ENCODE data around the gene IQSEC3.
"Not testable (repeated sequence)": the region's sequence is repeated elsewhere in the genome, so short reads cannot be mapped to it uniquely, and the experiment has no call there.

Gene IQSEC3

DNA sequence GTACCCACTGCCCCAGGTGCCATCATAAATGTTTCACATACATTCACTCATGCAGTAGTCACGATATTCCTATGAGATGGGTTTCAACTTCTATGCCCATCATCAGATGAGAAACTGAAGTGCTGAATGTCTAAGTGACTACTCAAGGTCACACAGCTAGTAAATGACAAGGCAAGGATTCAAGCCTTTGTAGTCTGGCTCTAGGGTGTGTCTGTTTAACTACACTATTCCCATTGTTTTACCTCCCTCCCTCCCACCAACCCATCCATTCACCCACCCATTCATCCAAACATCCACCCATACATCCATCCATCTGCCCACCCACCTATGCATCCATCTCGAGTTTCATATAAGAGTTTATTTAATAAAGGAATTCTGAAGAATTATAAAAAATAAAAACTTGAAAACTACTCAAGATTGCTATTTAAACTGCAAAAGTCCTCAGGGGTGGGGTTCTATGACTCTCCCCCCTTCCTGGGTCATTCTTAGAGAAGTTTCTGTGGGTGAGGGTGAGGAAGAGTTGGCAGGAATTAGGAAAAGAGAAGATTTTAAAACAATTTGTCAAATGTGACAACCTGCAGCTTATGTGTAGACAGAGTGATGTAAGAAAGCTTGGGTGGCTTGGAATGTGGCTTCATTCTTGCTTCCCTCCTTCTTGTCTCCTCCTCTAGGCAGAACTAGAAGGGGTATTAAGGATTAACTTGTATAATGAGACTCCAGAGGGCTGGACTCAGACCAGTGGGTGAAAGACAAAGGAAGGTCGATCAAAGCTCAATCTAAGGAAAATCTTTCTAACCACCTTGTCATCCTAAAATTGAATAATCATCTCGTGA, 13.4 kb upstream of the IQSEC3 start:
- DNase-seq (ENCODE audit: low spot score) = peak; percentile 3

DNA sequence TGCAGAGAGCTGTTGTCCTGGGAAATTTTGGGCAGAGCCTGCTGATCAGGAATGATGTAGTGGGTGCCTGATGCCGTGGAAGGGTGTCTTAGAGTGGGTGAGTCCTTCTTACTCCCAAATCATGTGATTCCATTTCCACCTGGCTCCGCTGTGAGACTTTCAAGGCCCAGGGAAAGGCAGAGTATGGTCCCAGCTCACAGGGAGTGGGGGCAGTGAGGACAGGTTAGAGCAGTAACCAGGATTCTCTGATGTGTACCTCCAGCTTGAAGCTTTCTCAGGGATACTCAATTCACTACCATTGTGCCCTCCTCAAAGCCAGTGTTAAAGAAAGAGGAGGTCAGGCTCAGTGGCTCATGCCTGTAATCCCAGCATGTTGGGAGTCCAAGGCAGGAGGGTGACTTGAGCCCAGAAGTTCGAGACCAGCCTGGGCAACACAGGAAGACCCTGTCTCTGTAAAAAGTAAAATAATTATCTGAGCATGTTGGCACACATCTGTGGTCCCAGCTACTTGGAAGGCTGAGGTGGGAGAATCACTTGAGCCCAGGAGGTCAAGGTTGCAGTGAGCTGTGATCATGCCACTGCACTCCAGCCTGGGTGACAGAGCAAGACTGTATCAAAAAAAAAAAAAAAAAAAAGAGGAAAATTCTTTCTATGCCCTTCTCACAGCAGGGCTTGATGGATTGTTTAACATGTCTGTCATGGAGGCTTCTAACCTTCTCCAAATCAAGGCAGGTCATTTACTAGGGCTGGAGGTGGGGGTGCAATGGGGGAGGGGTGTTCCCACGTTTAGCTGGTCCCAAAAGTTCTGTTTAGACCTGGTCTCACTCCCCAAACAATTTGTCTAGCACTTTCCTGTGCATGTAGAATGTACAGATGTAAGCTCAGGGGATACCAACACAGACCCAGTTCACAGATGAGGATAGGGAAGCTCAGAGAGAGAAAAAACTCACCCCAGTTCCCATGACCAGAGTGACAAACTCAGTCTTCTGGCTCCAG, 12.5 kb upstream of the IQSEC3 start:
- DNase-seq (ENCODE audit: low spot score) = no peak

DNA sequence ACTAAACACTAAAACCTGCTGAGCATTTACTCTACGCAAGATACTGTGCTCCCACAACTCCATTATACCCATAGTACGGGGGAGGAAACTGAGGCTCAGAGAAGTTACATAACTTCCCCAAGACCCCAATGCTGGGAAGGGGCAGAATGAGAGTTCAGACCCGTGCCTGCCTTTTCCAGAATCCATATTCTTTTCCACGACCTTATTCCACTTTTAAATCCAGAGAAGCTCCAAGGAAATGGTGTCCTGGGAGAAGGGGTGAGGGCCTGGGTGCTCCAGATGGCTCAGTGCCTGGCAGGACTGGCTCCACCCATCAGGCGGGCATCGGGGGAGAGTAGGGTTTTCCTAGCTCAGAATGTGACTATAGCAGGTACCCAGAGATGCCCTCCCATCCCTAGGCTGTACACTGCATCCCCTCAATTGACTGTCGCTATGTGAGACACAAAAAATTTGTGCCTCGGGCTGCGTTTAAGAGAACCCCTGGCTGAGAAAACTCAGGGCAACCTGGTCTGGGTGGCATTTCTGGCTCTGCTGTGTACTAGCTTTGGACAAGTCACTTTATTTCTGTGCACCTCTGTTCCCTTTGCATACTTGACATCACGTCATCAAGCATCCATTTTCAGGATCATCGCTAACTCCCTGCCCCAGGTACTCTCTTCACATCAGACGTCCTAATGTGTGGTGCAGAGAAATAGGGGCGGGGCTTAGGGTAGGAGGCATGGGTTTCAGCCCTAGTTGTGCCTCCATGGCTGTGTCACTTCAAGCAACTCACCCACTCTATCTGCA, 11.6 kb upstream of the IQSEC3 start:
- peak; percentile 9 for DNase-seq (ENCODE audit: low spot score)

DNA sequence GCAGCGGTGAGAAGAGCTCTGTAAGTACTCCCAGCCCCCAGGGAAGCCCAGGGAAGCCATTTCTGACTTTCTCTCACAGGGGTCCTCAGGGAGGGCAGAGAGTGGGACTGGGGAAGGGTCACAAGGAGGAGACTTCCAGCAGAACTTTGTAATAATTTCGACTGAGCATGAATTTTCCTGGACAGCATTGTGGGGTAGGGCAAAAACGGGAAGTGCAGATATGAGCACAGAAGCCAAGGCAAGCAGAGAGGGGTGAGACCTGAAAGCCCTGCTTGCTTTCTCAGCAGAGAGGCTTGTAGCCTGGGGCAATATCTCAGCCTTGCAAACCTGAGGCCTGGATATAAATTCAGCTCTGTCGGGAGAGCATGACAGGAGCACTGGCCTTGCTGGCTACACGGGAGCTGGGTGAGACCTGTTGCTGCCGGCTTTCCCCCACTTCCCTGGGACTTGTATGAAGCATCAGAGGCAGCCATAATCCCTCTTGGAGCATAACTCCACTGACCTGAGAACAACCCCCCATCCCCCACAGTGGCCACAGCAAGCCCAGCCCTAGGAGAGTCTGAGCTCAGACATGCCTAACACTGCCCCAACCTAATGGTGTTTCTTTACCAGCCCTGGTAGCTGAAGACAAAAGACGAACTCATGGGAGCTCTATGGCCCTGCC, 9.8 kb upstream of the IQSEC3 start:
- no peak for DNase-seq (ENCODE audit: low spot score)

DNA sequence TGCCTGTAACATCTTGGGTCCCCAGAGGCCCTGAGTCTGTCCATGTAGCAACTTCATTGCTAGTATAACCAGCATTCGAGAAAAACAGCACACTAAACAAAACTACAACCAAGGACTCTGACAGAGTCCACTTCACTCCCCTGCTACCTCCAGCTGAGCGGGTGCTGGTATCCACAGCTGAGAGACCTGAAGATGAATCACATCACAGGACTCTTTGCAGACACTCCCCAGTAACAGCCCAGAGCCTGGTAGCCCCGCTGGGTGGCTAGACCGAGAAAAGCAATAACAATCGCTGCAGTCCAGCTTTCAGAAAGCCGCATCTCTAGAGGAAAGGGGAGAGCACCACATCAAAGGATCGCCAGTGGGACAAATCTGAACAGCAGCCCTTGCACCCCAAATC, 9.0 kb upstream of the IQSEC3 start:
- DNase-seq (ENCODE audit: low spot score) = no peak

DNA sequence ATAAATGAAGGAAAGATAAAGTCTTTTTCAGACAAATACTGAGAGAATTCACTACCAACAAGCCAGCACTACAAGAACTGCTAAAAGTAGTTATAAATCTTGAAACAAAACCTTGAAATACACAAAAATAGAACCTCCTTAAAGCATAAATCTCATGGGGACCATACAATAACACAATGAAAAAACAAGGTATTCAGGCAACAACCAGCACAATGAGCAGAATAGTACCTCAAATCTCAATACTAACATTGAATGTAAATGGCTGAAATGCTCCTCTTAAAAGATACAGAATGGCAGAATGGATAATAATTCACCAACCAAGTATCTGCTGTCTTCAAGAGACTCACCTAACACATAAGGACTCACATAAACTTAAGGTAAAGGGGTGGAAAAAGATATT, 7.7 kb upstream of the IQSEC3 start:
- no peak for DNase-seq (ENCODE audit: low spot score)

DNA sequence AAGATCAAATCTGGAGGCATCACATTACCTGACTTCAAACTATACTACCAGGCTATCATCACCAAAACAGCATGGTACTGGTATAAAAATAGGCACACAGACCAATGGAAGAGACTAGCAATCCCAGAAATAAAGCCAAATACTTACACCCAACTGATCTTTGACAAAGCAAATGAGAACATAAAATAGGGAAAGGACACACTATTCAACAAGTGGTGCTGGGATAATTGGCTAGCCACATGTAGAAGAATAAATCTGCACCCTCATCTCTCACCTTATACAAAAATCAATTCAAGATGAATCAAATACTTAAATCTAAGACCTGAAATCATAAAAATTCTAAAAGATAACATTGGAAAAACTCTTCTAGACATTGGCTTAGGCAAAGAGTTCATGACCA, 4.7 kb upstream of the IQSEC3 start:
- not testable (repeated sequence) for DNase-seq (ENCODE audit: low spot score)

DNA sequence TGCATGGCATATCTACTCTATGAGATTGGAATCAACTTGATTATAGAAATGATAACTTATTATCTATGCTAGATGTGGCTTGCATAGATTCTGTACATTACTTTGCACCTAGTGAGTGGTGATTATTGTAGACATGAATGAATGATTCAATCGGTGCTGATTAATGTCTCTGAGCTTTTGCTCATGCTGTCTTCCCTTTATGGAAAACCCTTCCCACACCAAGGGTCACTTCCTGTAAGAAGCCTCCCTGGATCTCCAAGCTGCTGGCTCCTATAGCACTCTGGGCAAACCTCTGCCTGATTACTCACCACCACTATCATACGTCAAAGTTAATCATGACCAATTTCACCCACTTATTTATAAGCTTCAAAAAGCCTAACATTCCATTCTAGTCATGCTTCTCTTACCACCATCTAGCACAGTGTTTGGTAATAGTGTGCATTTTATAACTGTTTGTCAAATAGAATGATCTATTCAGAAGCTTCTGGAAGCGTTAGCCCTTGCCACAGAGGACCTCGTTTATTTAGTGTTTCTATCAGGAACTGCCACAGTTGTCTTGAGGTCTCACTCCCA, 990 bp upstream of the IQSEC3 start:
- DNase-seq (ENCODE audit: low spot score) = not testable (repeated sequence)

DNA sequence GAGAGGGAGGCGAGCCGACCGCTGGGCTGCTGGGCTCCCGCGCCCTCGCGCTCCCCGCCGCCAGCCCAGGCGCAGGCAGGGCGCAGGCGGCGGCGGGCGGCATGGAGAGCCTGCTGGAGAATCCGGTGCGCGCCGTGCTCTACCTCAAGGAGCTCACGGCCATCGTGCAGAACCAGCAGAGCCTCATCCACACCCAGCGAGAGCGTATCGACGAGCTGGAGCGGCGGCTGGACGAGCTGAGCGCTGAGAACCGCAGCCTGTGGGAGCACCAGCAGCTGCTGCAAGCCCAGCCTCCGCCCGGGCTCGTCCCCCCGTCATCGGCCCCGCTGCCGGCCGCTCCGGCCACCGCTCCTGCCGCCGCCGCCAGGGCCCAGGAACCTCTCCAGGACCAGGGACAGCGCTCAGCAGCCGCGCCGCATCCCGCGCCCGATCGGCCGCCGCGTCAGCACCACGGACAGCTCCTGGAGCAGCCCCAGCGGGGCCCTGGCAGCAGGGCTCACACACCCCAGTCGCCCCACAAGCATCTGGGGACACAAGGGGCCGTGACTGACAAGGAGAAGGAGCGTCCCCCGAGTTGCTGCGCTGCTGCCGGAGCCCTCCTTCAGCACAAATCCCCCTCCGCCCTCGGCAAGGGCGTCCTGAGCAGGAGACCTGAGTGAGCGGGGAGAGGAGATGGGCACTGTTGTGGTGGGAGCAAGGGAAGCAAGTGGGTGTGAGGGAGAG, 376 bp downstream of the IQSEC3 start:
- DNase-seq (ENCODE audit: low spot score) = not testable (repeated sequence)

DNA sequence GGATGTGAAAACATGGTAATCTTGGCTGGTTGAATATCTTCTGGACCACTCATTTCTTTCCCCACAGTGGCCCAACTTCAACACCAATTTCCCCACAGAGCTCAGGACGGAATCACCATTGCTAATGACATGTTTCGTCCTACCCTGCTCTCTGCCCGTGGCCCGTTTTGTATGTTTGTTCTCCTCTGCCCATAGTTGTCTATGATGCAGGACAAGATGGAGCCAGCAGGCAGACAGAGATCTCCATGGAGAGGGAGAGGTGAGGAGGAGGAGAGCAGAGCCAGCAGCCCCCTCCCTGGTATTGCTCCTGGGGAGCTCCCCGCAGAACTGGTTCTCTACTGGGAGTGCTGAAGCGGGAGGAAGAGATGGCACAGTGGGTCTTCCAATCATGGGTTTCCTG, 3.1 kb downstream of the IQSEC3 start:
- not testable (repeated sequence) for DNase-seq (ENCODE audit: low spot score)

DNA sequence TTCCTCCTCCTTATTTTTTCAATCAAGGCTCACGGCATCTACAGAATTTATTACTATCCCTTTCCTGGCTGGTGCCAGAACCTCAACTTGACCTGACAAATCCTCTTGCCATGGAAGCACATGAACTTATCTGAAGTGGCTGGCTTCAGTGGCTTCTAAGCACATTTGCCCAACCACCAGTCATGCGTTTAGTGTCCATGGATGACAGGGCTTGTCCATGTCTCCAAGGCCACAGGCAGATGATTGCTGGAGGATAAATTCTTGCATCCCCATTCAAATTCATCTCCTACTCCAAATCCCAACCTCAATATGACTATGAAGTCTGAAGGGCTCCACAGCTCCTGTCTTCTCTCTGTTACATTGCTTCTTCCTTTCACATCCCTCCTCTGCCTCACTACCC, 4.0 kb downstream of the IQSEC3 start:
- DNase-seq (ENCODE audit: low spot score) = not testable (repeated sequence)

DNA sequence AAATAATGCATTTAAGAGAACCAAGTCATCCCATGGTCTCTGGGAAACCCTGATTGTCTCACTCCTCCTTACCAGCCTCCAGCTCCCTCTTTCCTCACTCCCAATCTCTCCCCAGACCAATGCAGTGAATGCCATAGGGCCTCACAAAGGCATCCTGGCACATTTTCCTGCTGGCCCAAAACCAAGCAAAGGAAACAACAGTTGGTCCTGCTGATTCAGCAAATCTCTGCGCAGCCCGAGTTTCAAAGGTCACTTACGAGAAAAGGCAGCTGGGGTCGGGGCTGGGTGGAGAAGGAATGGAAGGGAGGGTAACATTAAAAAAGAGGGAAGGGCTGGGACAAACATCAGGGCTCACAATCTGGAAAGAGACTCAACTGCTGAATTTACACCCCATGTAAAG, 5.5 kb downstream of the IQSEC3 start:
- not testable (repeated sequence) for DNase-seq (ENCODE audit: low spot score)

DNA sequence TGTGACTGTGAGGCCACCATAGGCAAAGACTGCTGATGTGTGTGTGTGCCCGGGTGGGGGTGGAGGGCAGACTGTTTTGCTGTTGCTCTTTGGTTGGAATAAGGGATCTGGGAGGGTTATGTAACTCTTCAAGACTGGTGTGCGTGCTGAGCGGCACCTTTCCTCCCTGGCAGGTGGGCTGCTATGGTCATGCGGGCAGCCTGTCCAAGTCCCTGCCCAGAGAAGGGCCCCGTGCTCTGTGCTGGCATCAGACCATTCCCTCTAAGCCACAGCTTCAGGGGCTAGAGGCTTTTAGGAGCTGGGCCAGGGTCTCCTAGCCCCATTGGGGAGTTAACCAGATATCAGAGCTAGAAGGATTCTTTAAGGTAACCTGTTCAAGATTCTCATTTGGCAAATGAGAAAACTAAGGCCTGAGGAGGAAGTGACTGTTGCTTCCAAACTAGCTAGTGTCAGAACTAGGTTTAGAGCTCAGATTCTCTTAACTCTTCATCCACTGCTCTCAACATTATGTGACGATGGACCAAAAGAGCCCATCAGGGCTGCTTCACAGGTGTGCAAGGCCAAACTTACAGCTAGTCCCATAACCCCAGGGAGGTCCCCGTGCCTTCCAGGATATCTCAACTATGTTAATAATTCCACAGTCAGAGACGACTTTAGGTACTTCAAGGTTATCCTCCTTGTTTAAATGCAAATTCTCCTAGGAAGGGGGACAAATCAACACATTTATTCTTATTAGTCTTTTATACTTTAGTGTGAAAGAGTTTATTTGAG, 8.0 kb downstream of the IQSEC3 start:
- DNase-seq (ENCODE audit: low spot score) = not testable (repeated sequence)

DNA sequence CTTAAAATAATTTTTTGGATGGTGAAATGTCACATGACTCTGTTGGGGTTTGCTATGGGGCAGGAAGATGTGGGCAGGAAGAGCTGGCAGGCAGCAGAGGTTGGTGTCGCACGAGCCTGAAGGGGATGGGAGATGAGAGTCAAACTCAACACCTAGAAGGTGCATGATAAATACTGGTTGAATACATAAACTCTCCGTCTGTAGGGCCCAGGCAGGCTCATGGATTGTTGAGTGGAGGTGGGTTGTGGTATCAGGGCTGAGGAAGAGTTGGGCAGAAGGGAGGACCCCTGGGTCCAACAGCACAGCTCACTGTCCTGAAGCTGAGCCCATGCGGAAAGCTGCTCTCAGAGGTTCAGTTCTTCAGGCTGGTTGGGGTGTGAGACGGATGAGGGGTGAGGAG, 9.0 kb downstream of the IQSEC3 start:
- not testable (repeated sequence) for DNase-seq (ENCODE audit: low spot score)

DNA sequence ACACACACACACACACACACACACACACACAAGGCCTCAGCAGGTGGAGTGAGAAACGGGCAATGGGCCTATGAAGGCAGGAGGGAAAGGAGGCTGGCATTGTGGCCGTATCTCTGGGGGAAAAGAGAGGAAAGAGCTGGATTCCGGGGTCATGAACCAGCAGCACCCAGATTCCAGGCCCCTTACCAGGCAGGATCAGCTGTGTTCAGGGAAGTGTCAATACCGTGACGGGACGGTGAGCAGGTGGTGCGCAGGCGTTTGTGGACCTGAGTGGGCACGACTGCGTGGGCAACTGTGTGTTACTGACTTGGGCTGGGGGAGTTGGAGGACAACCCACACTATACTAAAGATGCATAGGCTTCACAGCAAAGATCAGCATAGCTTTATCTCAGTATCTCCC, 9.5 kb downstream of the IQSEC3 start:
- not testable (repeated sequence) for DNase-seq (ENCODE audit: low spot score)

DNA sequence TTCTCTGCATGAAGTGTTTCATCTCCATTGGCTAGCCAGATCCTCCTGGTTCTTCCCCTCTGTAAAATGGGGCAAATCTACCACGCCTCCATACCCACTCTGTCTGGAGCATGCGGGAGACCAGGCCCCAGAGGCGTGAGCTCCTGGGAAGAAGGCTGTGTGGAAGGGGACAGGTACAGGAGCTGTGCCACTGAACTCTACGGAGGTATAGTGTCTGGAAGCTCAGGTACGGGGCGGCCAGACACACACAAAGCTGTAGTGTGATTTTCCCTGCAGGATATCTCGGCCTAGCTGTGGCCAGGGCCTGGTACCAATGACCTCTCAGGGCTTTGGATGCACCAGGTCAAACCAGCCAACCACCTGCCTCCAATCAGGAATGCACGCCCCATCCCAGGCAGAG, 10.0 kb downstream of the IQSEC3 start:
- not testable (repeated sequence) for DNase-seq (ENCODE audit: low spot score)

DNA sequence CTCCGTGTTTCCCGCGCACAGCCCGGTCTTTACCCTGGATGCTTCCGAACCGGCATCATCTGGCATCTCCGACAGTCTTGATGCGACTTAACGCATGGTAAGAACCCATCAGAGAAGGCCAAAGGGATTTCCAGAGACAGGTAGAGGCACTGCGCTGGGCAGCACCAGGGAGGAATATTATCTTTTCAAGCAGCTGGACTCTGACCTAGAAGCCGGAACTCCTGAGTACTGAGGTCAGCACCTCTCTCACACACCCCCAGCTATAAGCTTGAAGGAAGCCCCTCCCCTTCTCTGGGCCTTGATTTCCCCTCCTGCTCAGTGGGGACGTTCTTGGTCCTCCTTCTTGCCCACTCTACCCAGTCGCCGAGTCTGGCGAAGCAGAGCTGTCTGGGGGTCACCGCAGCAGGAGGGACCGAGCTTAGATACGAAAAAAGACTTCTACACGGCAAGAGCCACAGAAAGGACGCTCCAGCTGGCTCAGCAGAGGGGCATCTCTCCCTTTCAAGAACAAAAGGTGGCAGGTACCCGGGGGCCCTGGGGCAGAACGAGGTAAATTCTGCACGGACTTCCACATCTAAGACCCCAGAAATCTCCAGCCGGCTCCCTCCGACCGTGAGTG, 10.6 kb downstream of the IQSEC3 start:
- not testable (repeated sequence) for DNase-seq (ENCODE audit: low spot score)

DNA sequence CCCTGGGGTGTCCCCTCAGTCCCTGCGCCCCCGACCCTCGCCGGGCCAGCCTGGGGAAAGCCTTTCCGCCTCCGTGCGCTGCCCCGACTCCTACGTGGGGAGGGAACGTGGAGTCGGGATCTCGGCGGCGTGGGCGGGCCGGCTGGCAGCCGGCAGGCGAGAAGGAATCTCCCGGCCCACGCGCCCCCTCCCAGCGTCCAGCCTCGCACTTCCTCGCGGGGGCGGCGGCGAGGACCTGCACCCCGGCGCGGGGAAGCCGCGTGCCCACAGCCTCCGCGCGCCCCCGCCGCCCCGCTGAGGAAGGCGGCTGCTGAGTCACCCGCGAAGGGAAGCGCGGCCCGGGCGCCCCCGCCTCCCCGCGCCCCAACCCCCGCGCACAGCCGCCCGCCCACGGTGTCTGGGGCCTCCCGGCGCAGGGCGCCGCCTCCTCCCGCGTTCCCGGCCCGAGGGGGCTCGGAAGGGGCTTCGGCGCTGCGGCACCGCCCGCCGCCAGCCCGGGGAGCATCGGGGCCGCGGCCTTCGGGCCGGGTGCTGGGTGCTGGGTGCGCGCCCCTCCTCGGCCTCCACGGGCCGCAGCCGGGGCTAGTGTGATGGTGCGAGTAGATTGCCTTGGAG, 11.3 kb downstream of the IQSEC3 start:
- DNase-seq (ENCODE audit: low spot score) = not testable (repeated sequence)

DNA sequence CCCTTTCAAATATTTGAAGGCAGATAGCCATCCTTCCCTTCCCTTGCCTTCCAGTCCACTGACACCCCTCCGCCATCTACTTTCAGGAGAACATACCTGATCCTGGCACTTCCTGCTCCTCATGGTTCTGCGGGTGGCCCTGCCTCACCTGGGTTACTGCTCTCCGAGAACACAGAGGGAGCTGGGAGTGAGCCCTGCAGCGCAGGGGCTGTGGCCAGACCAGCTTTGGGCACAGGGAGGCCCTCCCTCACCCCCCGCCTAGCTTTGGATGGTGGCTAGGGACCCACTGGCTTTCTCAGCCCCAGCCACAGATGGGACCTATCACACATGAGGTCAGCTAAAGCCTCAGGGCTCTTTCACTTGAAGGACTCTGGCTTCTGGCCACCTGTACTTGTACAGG, 12.4 kb downstream of the IQSEC3 start:
- no peak for DNase-seq (ENCODE audit: low spot score)
